Gastroesophageal sphincter (tissue), 3 donors: ENCODE data around the gene C2orf78.

Source experiments
- EP300 ChIP-seq: sonication (generic); formaldehyde crosslinking; IDR thresholded peaks from one replicate; pipeline ENCODE4 v1.6.1; 2017; ENCODE audit warnings: antibody characterized with exemption, mild to moderate bottlenecking
- POLR2AphosphoS5 ChIP-seq: sonication (generic); formaldehyde crosslinking; IDR thresholded peaks from one replicate; pipeline ENCODE4 v1.6.1; 2017; ENCODE audit warnings: antibody characterized with exemption
- TF ChIP-seq, protein P1 (sequence below), 4 experiments: fragments of 200-600 bp in 2 of 4; fragments of 450-650 bp in 2 of 4; sonication (generic) in 1 of 4; IDR thresholded peaks; one replicate each; pipeline ENCODE4 v1.5.1; 2017 to 2019; ENCODE audit warnings: antibody characterized with exemption in 4 of 4, mild to moderate bottlenecking in 2 of 4, moderate library complexity in 2 of 4

DNA sequence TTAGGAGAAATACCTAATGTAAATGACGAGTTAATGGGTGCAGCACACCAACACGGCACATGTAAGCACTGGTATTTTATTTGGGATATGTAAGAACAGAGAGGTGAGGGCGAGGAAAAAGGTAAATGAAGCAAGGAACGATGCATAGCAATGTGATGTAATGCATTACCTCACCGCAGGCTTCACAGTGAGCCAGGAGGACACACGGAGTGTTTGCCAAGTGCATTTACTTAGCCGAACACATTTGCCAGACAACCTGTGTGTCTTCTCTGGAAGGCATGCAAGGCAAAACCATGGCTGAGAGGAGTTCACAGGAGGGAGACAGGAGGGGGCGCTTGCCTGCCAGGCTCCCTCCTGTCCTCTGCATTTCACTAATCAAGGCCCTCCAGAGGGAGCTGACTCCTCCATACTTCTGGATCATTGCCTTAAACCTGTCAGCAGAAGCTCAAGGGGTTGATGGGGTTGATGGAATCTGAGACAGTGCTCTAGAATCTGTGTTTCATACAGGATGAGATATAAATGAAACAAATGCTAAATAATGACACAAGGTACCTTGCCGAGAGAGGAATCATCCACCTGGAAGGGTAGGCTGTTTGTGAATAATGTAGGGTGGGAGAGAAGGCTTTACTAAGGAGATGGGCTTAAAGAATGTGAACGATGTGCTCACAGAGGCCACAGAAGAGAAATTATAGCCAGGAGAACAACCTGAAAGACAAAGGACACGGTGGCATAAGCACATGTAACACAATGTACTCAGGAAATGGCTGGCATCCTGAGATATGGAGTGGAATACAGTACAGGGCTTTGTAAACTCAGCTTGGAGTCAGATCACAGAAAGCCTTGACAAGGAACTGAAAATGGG, 37.7 kb upstream of the C2orf78 start:
- TF ChIP-seq, protein P1, sequence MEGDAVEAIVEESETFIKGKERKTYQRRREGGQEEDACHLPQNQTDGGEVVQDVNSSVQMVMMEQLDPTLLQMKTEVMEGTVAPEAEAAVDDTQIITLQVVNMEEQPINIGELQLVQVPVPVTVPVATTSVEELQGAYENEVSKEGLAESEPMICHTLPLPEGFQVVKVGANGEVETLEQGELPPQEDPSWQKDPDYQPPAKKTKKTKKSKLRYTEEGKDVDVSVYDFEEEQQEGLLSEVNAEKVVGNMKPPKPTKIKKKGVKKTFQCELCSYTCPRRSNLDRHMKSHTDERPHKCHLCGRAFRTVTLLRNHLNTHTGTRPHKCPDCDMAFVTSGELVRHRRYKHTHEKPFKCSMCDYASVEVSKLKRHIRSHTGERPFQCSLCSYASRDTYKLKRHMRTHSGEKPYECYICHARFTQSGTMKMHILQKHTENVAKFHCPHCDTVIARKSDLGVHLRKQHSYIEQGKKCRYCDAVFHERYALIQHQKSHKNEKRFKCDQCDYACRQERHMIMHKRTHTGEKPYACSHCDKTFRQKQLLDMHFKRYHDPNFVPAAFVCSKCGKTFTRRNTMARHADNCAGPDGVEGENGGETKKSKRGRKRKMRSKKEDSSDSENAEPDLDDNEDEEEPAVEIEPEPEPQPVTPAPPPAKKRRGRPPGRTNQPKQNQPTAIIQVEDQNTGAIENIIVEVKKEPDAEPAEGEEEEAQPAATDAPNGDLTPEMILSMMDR (IDR thresholded peaks at IDR 0.05): no peak
- TF ChIP-seq EP300 (no peak), POLR2AphosphoS5 (no peak)
